ENCODE data around the gene PLEKHG1. TPM values are rescaled to one million over a fixed set of nuclear protein-coding genes. Genes with fewer than 3 reads are reported as not detected.

The PLEKHG1 gene
- total RNA-seq, 6 experiments from 2014 or later: 8.7 to 20.3 (median 11.8) TPM

DNA sequence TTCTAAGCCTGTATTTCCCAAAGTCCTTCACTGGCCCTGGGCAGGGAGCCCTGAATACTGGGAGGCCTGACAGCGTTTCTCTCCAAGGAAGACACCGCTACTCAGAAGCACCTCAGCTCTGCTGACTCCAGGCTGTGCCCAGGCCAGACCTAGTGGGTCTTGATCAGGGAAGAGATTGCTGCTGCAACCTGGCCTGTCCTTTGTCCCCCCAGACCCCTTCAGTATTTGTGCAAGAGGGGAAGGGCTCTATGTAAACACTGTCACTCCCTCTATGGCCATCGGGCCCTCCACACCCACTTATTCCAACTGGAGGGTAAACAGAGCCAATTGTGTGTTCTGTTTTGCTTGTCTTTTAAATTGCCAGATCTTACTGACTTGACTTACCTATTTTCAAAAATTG is 20.6 kb downstream of the PLEKHG1 start:
- no peaks in the 10 kb centered on the region for H3K4me1 ChIP-seq
- WGBS (ENCODE audit: insufficient coverage, low coverage, low lambda C conversion rate, missing lambda C conversion rate): 37% methylated on average over 3 of the region's 3 CpGs
- no peaks in the 10 kb centered on the region for H3K9me3 ChIP-seq
- H3K36me3 ChIP-seq: no peaks in the 10 kb centered on the region
- intact Hi-C loops (cut with DNase I): no loop called here
- no peak for TF ChIP-seq POLR2A (IDR thresholded peaks at IDR 0.05)
- TF ChIP-seq, protein P1, sequence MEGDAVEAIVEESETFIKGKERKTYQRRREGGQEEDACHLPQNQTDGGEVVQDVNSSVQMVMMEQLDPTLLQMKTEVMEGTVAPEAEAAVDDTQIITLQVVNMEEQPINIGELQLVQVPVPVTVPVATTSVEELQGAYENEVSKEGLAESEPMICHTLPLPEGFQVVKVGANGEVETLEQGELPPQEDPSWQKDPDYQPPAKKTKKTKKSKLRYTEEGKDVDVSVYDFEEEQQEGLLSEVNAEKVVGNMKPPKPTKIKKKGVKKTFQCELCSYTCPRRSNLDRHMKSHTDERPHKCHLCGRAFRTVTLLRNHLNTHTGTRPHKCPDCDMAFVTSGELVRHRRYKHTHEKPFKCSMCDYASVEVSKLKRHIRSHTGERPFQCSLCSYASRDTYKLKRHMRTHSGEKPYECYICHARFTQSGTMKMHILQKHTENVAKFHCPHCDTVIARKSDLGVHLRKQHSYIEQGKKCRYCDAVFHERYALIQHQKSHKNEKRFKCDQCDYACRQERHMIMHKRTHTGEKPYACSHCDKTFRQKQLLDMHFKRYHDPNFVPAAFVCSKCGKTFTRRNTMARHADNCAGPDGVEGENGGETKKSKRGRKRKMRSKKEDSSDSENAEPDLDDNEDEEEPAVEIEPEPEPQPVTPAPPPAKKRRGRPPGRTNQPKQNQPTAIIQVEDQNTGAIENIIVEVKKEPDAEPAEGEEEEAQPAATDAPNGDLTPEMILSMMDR (IDR thresholded peaks at IDR 0.05): no peak
- H3K27ac ChIP-seq: no peak overlapping the region
- no peak for ATAC-seq
- no peak for DNase-seq
- H3K27me3 ChIP-seq: no peaks in the 10 kb centered on the region
- H3K4me3 ChIP-seq: no peak overlapping the region

GRCh38 chr6:150620763-150621162 is 21.1 kb downstream of the PLEKHG1 start:
- Histone ChIP-seq H3K27me3 (no peaks in the 10 kb centered on the region), H3K36me3 (no peaks in the 10 kb centered on the region), H3K4me1 (no peaks in the 10 kb centered on the region), H3K27ac (no peak overlapping the region), H3K4me3 (no peak overlapping the region), H3K9me3 (no peaks in the 10 kb centered on the region)
- TF ChIP-seq, protein P1 (IDR thresholded peaks at IDR 0.05): no peak
- no peak for TF ChIP-seq POLR2A (IDR thresholded peaks at IDR 0.05)
- ATAC-seq: no peak
- intact Hi-C loops (cut with DNase I): no loop called here
- 90% methylated on average over 2 of the region's 2 CpGs for WGBS (ENCODE audit: insufficient coverage, low coverage, low lambda C conversion rate, missing lambda C conversion rate)
- no peak for DNase-seq

- 76% methylated on average over 3 of the region's 4 CpGs for WGBS (ENCODE audit: insufficient coverage, low coverage, low lambda C conversion rate, missing lambda C conversion rate)
- Histone ChIP-seq H3K36me3 (no peaks in the 10 kb centered on the region), H3K27ac (no peak overlapping the region), H3K9me3 (no peaks in the 10 kb centered on the region), H3K27me3 (no peaks in the 10 kb centered on the region), H3K4me3 (no peak overlapping the region), H3K4me1 (peaks cover 0 to 8% (median 3%) of the 10 kb centered on the region in 4 donors)
- ATAC-seq (no peak), DNase-seq (no peak)
- TF ChIP-seq, protein P1 (IDR thresholded peaks at IDR 0.05): no peak
- no peak for TF ChIP-seq POLR2A (IDR thresholded peaks at IDR 0.05)
- intact Hi-C loops (cut with DNase I): no loop called here
These were observed 22.8 kb downstream of the PLEKHG1 start for GRCh38 chr6:150622476-150622875.

DNA sequence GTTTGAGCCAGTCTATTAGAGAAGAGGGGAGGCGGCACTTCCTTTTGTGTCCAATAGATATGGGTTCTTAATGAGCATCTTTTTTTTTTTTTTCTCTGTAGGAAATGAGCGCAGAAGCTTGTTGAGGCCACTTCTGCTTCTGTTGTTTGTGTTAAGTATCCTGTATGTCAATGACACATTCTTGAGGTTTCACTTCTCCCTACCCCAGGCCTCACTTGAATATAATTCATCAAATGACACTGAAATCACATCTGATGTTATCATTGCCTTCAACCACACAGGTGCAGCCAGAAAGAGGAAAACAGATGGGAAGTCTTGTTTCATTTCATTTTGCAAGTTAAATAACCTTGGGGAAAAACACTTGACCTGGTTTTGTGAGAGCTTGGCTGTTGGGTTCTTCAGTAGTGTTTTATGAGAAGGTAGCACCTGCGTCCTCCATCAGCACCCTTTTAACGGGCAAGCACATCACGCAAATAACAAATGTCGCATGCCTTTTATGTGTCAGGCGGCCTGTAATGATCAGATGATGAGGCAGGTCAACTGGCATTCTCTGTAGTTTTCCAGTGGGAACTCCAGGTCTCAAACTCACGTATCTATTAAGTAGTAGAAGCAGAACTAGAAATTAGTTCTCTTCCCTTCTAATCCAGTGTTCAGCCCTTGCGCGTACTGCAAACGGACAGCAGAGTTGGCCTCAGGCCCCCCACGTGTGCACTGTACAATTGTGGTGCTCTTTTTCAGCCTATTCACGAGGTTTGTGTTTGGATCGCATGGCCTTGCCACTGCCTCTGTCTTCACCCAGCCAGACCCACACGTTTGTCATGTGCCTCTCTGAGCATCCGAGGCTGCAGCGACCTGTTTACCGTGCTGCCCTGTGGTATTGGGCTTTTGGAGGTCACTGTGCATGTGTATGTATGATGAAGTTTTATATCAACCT is 23.5 kb downstream of the PLEKHG1 start:
- DNase-seq (no peak), ATAC-seq (peak; percentile 43 to 75 (median 70))
- Histone ChIP-seq H3K27ac (no peak overlapping the region), H3K9me3 (no peaks in the 10 kb centered on the region), H3K36me3 (no peaks in the 10 kb centered on the region), H3K4me1 (peaks cover 0 to 15% (median 7%) of the 10 kb centered on the region in 4 donors), H3K27me3 (no peaks in the 10 kb centered on the region), H3K4me3 (no peak overlapping the region)
- intact Hi-C loops (cut with DNase I): no loop called here
- TF ChIP-seq, protein P1 (IDR thresholded peaks at IDR 0.05): no peak
- WGBS (ENCODE audit: insufficient coverage, low coverage, low lambda C conversion rate, missing lambda C conversion rate): 80% methylated on average over 17 of the region's 18 CpGs

Data from right lobe of liver (tissue), 6 donors.